CD4-positive, alpha-beta T cell treated with Interleukin-15 for 4 hours (primary cell): ENCODE data around the gene FES.

Experiments used
- DNase-seq: peaks from one replicate; pipeline ENCODE4 v3.0.0-alpha.2; 2020; ENCODE audit warnings: low spot score

Gene FES

GRCh38 chr15:90930861-90931574 is 46.7 kb downstream of the FES start:
- no peak for DNase-seq

GRCh38 chr15:90931575-90931827 is 47.2 kb downstream of the FES start:
- DNase-seq, result no peak

- peak; percentile 88 for DNase-seq
Observed at GRCh38 chr15:90931828-90932659, 47.7 kb downstream of the FES start, which contains the start of gene HDDC3. Gene HDDC3, minus strand, starts transcription at chr15:90932549. Its CDS starts 9 bp downstream, at chr15:90932540.

GRCh38 chr15:90932660-90932991 is 48.3 kb downstream of the FES start:
- DNase-seq, result no peak

GRCh38 chr15:90933301-90933700 is 49.0 kb downstream of the FES start:
- DNase-seq, result no peak

- peak; percentile 88 for DNase-seq
Observed at GRCh38 chr15:90934256-90934948, 50.1 kb downstream of the FES start.

- DNase-seq, result peak; percentile 95
Observed at GRCh38 chr15:90934949-90935751, 50.8 kb downstream of the FES start, which contains the start of gene UNC45A. Gene UNC45A, plus strand, starts transcription at chr15:90935285. Its CDS starts 40 bp downstream, at chr15:90935325.

GRCh38 chr15:90936823-90937222 is 52.5 kb downstream of the FES start:
- no peak for DNase-seq

- no peak for DNase-seq
Observed at GRCh38 chr15:90938261-90938660, 54.0 kb downstream of the FES start.

- DNase-seq, result no peak
Observed at GRCh38 chr15:90939756-90940155, 55.5 kb downstream of the FES start.

- DNase-seq, result no peak
Observed at GRCh38 chr15:90941038-90941437, 56.7 kb downstream of the FES start.

- no peak for DNase-seq
Observed at GRCh38 chr15:90942354-90943120, 58.2 kb downstream of the FES start.

GRCh38 chr15:90945091-90945490 is 60.8 kb downstream of the FES start:
- DNase-seq, result no peak
